Liver (tissue), 9 donors: Measurements from ENCODE around the gene MN1. TPM values are rescaled to one million over a fixed set of nuclear protein-coding genes. Genes with fewer than 3 reads are reported as not detected.

Experiments
- DNase-seq: peaks from one replicate; pipeline ENCODE4 v3.0.0-alpha.2; 2017; ENCODE audit warnings: low spot score
- H3K27ac ChIP-seq, 2 donors: one replicate each; pipeline ENCODE4 v1.7.0; 2013; ENCODE audit warnings: inconsistent platforms in 2 of 2, low read length in 2 of 2, control low read depth in 1 of 2, low read depth in 1 of 2, mild to moderate bottlenecking in 1 of 2
- H3K27me3 ChIP-seq, 4 donors: one replicate each; pipeline versions ENCODE4 v1.6.1 to v1.7.0; 2013; ENCODE audit warnings: low read length in 3 of 4, inconsistent platforms in 1 of 4, mild to moderate bottlenecking in 1 of 4, moderate library complexity in 1 of 4; ENCODE audit not compliant: control insufficient read depth in 4 of 4, insufficient read depth in 4 of 4
- H3K36me3 ChIP-seq, 4 donors: one replicate each; pipeline versions ENCODE4 v1.6.1 to v1.7.0; 2013; ENCODE audit warnings: low read length in 3 of 4, mild to moderate bottlenecking in 3 of 4, low read depth in 1 of 4, moderate library complexity in 1 of 4; ENCODE audit not compliant: control insufficient read depth in 4 of 4, insufficient read depth in 3 of 4
- H3K4me1 ChIP-seq, 4 donors: one replicate each; pipeline versions ENCODE4 v1.6.1 to v1.7.0; 2013; ENCODE audit warnings: low read length in 3 of 4, mild to moderate bottlenecking in 3 of 4, moderate library complexity in 1 of 4; ENCODE audit not compliant: control insufficient read depth in 4 of 4, insufficient read depth in 4 of 4
- H3K4me3 ChIP-seq, 3 donors: one replicate each; pipeline versions ENCODE4 v1.6.1 to v1.7.0; 2013; ENCODE audit warnings: low read length in 3 of 3, control low read depth in 1 of 3, low read depth in 1 of 3, mild to moderate bottlenecking in 1 of 3
- H3K9ac ChIP-seq, 2 donors: one replicate each; pipeline ENCODE4 v1.7.0; 2013; ENCODE audit warnings: low read length in 2 of 2, mild to moderate bottlenecking in 2 of 2, moderate library complexity in 2 of 2, control low read depth in 1 of 2, low read depth in 1 of 2
- H3K9me3 ChIP-seq, 4 donors: one replicate each; pipeline versions ENCODE4 v1.6.1 to v1.7.0; 2013; ENCODE audit warnings: low read length in 3 of 4; ENCODE audit not compliant: control insufficient read depth in 4 of 4
- ATF3 ChIP-seq: IDR thresholded peaks from 2 replicates; pipeline ENCODE4 v1.6.1; 2016; ENCODE audit warnings: antibody characterized with exemption
- CTCF ChIP-seq: fragments of 150-350 bp; IDR thresholded peaks from 2 replicates; pipeline ENCODE4 v1.5.1; 2017; ENCODE audit warnings: improper control_type of control experiment, low read depth, low read length; ENCODE audit not compliant: missing input control
- EGR1 ChIP-seq, 2 donors: IDR thresholded peaks; 2 replicates each; pipeline ENCODE4 v1.6.1; 2016 to 2018; ENCODE audit warnings: antibody characterized with exemption in 2 of 2, low read depth in 2 of 2
- FOXA2 ChIP-seq: IDR thresholded peaks from 2 replicates; pipeline ENCODE4 v1.6.1; 2016; ENCODE audit warnings: antibody characterized with exemption
- GABPA ChIP-seq, 2 donors: IDR thresholded peaks in 1 of 2; conservative IDR thresholded peaks in 1 of 2; 2 replicates each; pipeline ENCODE4 v1.6.1; 2016; ENCODE audit warnings: antibody characterized with exemption in 2 of 2, mild to moderate bottlenecking in 1 of 2, moderate library complexity in 1 of 2
- HNF4A ChIP-seq, 2 donors: conservative IDR thresholded peaks; 2 replicates each; pipeline ENCODE4 v1.6.1; 2016; ENCODE audit warnings: antibody characterized with exemption in 2 of 2, mild to moderate bottlenecking in 2 of 2
- HNF4G ChIP-seq: IDR thresholded peaks from 2 replicates; pipeline ENCODE4 v1.6.1; 2016; ENCODE audit warnings: antibody characterized with exemption
- JUND ChIP-seq, 2 donors: IDR thresholded peaks; 2 replicates each; pipeline ENCODE4 v1.6.1; 2016; ENCODE audit warnings: antibody characterized with exemption in 2 of 2
- MAX ChIP-seq: IDR thresholded peaks from 2 replicates; pipeline ENCODE4 v1.6.1; 2016; ENCODE audit warnings: antibody characterized with exemption
- NR2F2 ChIP-seq: IDR thresholded peaks from 2 replicates; pipeline ENCODE4 v1.6.1; 2016; ENCODE audit warnings: antibody characterized with exemption
- RAD21 ChIP-seq, 2 donors: IDR thresholded peaks; 2 replicates each; pipeline ENCODE4 v1.6.1; 2016; ENCODE audit warnings: antibody characterized with exemption in 2 of 2, mild to moderate bottlenecking in 2 of 2
- SP1 ChIP-seq: IDR thresholded peaks from 2 replicates; pipeline ENCODE4 v1.6.1; 2018; ENCODE audit warnings: antibody characterized with exemption, mild to moderate bottlenecking
- TAF1 ChIP-seq: conservative IDR thresholded peaks from 2 replicates; pipeline ENCODE4 v1.6.1; 2016; ENCODE audit warnings: antibody characterized with exemption, mild to moderate bottlenecking
- YY1 ChIP-seq: IDR thresholded peaks from 2 replicates; pipeline ENCODE4 v1.6.1; 2016; ENCODE audit warnings: antibody characterized with exemption, mild to moderate bottlenecking
- ZBTB33 ChIP-seq: IDR thresholded peaks from 2 replicates; pipeline ENCODE4 v1.6.1; 2016; ENCODE audit warnings: antibody characterized with exemption
- WGBS: extraction: QIAGEN DNeasy Blood & Tissue Kit; methylation state at CpG from one replicate; pipeline ENCODE4 v1.1.7; 2013; 5-methylcytosine and 5-hydroxymethylcytosine counted together
- polyA plus RNA-seq, 2 donors: library from polyadenylated mRNA; stranded (reverse) in 1 of 2; unstranded in 1 of 2; fragments of 200-250 nt in 1 of 2; fragments of >200 nt in 1 of 2; fragmentation: Nextera tagmentation in 1 of 2; extraction: Ambion mirVana in 1 of 2; gene quantifications; one replicate each; pipeline versions ENCODE4 v1.2.1 to v1.2.3, GENCODE V29; 2013 to 2015
- total RNA-seq, 2 donors: library from RNA; depleted of rRNA; stranded (reverse); fragments of >200 nt; gene quantifications; one replicate each; pipeline ENCODE4 v1.2.3, GENCODE V29; 2014
- donor health status: healthy.
- donor health status: healthy.
- donor health status: healthy.
- donor health status: healthy.
- donor health status: healthy.

Gene MN1
- total and polyA plus RNA-seq, 4 donors = 0.10 to 0.33 (median 0.21) TPM

GRCh38 chr22:27848005-27848404, 46.4 kb upstream of the MN1 start:
- Histone ChIP-seq H3K4me1 (peaks cover 5 to 16% (median 15%) of the 10 kb centered on the region in 4 donors), H3K27ac (no peak overlapping the region), H3K36me3 (peaks cover 2 to 23% (median 15%) of the 10 kb centered on the region in 4 donors), H3K9ac (no peak overlapping the region), H3K9me3 (no peaks in the 10 kb centered on the region), H3K27me3 (no peaks in the 10 kb centered on the region), H3K4me3 (no peak overlapping the region)
- TF ChIP-seq SP1 (no peak), MAX (no peak), CTCF (no peak), RAD21 (IDR thresholded peaks at IDR 0.05) (no peak), FOXA2 (no peak), TAF1 (no peak), HNF4G (no peak), JUND (IDR thresholded peaks at IDR 0.05) (no peak), EGR1 (IDR thresholded peaks at IDR 0.05; ENCODE audit: low read depth in 2 of 2) (no peak), NR2F2 (no peak), YY1 (no peak)
- no peak for DNase-seq
- WGBS = 95% methylated on average over 1 of the region's 1 CpG

- no peak for DNase-seq
- Histone ChIP-seq H3K4me3 (no peak overlapping the region), H3K9ac (no peak overlapping the region), H3K4me1 (peaks cover 5 to 16% (median 15%) of the 10 kb centered on the region in 4 donors), H3K9me3 (no peaks in the 10 kb centered on the region), H3K36me3 (peaks cover 0 to 21% (median 11%) of the 10 kb centered on the region in 4 donors), H3K27ac (no peak overlapping the region), H3K27me3 (no peaks in the 10 kb centered on the region)
- TF ChIP-seq NR2F2 (no peak), ATF3 (no peak), FOXA2 (no peak), HNF4A (conservative IDR thresholded peaks at IDR 0.05) (no peak)
- 97% methylated on average over 9 of the region's 9 CpGs for whole genome bisulfite sequencing
Measured at GRCh38 chr22:27846910-27847309, 45.4 kb upstream of the MN1 start.

- Histone ChIP-seq H3K4me3 (no peak overlapping the region), H3K9ac (no peak overlapping the region), H3K4me1 (peaks cover 5 to 16% (median 15%) of the 10 kb centered on the region in 4 donors), H3K27me3 (no peaks in the 10 kb centered on the region), H3K27ac (no peak overlapping the region), H3K36me3 (peaks cover 0 to 16% (median 7%) of the 10 kb centered on the region in 4 donors), H3K9me3 (no peaks in the 10 kb centered on the region)
- 96% methylated on average over 5 of the region's 5 CpGs for WGBS
- TF ChIP-seq GABPA (IDR thresholded peaks at IDR 0.05 in 1 of 2, conservative IDR thresholded peaks at IDR 0.05 in 1 of 2) (no peak), FOXA2 (no peak), ZBTB33 (no peak), SP1 (no peak)
- no peak for DNase-seq
Measured at GRCh38 chr22:27846248-27846757, 44.7 kb upstream of the MN1 start.
